HEK293T (cell line): Measurements from ENCODE around the gene TEX55.

ENCODE experiments used
- BHLHE40 ChIP-seq: fragments of 450-650 bp; IDR thresholded peaks from 2 replicates; pipeline ENCODE4 v1.6.1; 2016; ENCODE audit warnings: mild to moderate bottlenecking, moderate library complexity, borderline replicate concordance
- CTBP1 ChIP-seq: fragments of 450-650 bp; IDR thresholded peaks from 2 replicates; pipeline ENCODE4 v1.6.1; 2016; ENCODE audit warnings: borderline replicate concordance
- ELF4 ChIP-seq: fragments of 450-650 bp; IDR thresholded peaks from 2 replicates; pipeline ENCODE4 v1.6.1; 2017; ENCODE audit warnings: antibody characterized with exemption
- FOXK2 ChIP-seq: fragments of 450-650 bp; IDR thresholded peaks from 2 replicates; pipeline ENCODE4 v1.6.1; 2016; ENCODE audit warnings: mild to moderate bottlenecking
- HDGF ChIP-seq: fragments of 450-650 bp; IDR thresholded peaks from 2 replicates; pipeline ENCODE4 v1.6.1; 2017; ENCODE audit warnings: antibody characterized with exemption, borderline replicate concordance
- L3MBTL2 ChIP-seq: fragments of 450-650 bp; conservative IDR thresholded peaks from 2 replicates; pipeline ENCODE4 v1.6.1; 2016; ENCODE audit warnings: mild to moderate bottlenecking
- NFRKB ChIP-seq: fragments of 450-650 bp; IDR thresholded peaks from 2 replicates; pipeline ENCODE4 v1.6.1; 2016; ENCODE audit warnings: mild to moderate bottlenecking, moderate library complexity
- PKNOX1 ChIP-seq: fragments of 450-650 bp; IDR thresholded peaks from 2 replicates; pipeline ENCODE4 v1.6.1; 2016
- SP1 ChIP-seq: fragments of 450-650 bp; IDR thresholded peaks from 2 replicates; pipeline ENCODE4 v1.6.1; 2017
- SUZ12 ChIP-seq: fragments of 450-650 bp; IDR thresholded peaks from 2 replicates; pipeline ENCODE4 v1.6.1; 2016; ENCODE audit warnings: mild to moderate bottlenecking
- TARDBP ChIP-seq: fragments of 450-650 bp; IDR thresholded peaks from 2 replicates; pipeline ENCODE4 v1.6.1; 2016
- ZNF384 ChIP-seq: fragments of 450-650 bp; IDR thresholded peaks from 2 replicates; pipeline ENCODE4 v1.6.1; 2016

- TF ChIP-seq SUZ12: no peak
- TF ChIP-seq ELF4: no peak
- TF ChIP-seq SP1: no peak
- no peak for TF ChIP-seq ZNF384
- no peak for TF ChIP-seq TARDBP
- TF ChIP-seq PKNOX1: no peak
- TF ChIP-seq HDGF: no peak
- TF ChIP-seq NFRKB: no peak
- TF ChIP-seq FOXK2: no peak
- TF ChIP-seq BHLHE40: no peak
- no peak for TF ChIP-seq CTBP1
- TF ChIP-seq L3MBTL2: no peak
Measured at GRCh38 chr3:119120480-119120879, 25.5 kb upstream of the TEX55 start.
